K562 (cell line): Measurements from ENCODE around the gene HPSE2. TPM values are rescaled to one million over a fixed set of nuclear protein-coding genes. Genes with fewer than 3 reads are reported as not detected.

Experiments
- CBX1 ChIP-seq: sonication (generic); IDR thresholded peaks from 2 replicates; pipeline ENCODE4 v1.6.1; 2016; ENCODE audit warnings: antibody characterized with exemption, low read depth, mild to moderate bottlenecking
- CC2D1A ChIP-seq: fragments of 450-650 bp; IDR thresholded peaks from 2 replicates; pipeline ENCODE4 v1.6.1; 2017; ENCODE audit warnings: mild to moderate bottlenecking
- CTCFL ChIP-seq: IDR thresholded peaks from 2 replicates; pipeline ENCODE4 v1.6.1; 2011; ENCODE audit warnings: borderline replicate concordance, low read depth, mild to moderate bottlenecking, moderate library complexity, low read length; ENCODE audit not compliant: insufficient read depth, poor library complexity, severe bottlenecking
- DMBX1 ChIP-seq: fragments of 250-450 bp; sonication (Bioruptor Pico); IDR thresholded peaks from 2 replicates; pipeline ENCODE4 v1.8.0; 2022; ENCODE audit warnings: inconsistent platforms, mild to moderate bottlenecking, moderate library complexity, borderline replicate concordance
- ELF1 ChIP-seq: fragments of 200-800 bp; sonication (Bioruptor generic); IDR thresholded peaks from 2 replicates; pipeline ENCODE4 v1.6.1; 2016; ENCODE audit warnings: missing genetic modification characterization, missing compliant biosample characterization
- GTF3C2 ChIP-seq: IDR thresholded peaks from 3 replicates; pipeline ENCODE4 v1.6.1; 2011; ENCODE audit warnings: borderline replicate concordance, mild to moderate bottlenecking, moderate library complexity; ENCODE audit not compliant: insufficient read length; ENCODE audit errors: extremely low read depth
- MBD1 ChIP-seq: fragments of 250-450 bp; sonication (Bioruptor Pico); IDR thresholded peaks from 2 replicates; pipeline ENCODE4 v1.8.0; 2022; ENCODE audit warnings: inconsistent platforms
- NFIX ChIP-seq: fragments of 250-450 bp; sonication (Bioruptor Pico); IDR thresholded peaks from 2 replicates; pipeline ENCODE4 v1.4.0; 2020; ENCODE audit warnings: low read depth, mild to moderate bottlenecking, moderate library complexity
- REST ChIP-seq, 2 experiments: fragments of 450-650 bp; formaldehyde crosslinking in 1 of 2; IDR thresholded peaks; 2 replicates each; pipeline versions ENCODE4 v1.4.0 to v1.6.1; 2014 to 2020; ENCODE audit warnings: mild to moderate bottlenecking in 2 of 2, borderline replicate concordance in 1 of 2, low read depth in 1 of 2
- SIN3B ChIP-seq: fragments of 450-650 bp; IDR thresholded peaks from 2 replicates; pipeline ENCODE4 v1.6.1; 2017; ENCODE audit warnings: low read depth, mild to moderate bottlenecking, moderate library complexity
- TCFL5 ChIP-seq: fragments of 250-450 bp; sonication (Bioruptor Pico); conservative IDR thresholded peaks from 2 replicates; pipeline ENCODE4 v1.6.1; 2021; ENCODE audit warnings: mild to moderate bottlenecking, moderate library complexity, matching md5 sums
- ZSCAN29 ChIP-seq: fragments of 450-650 bp; IDR thresholded peaks from 2 replicates; pipeline ENCODE4 v1.6.1; 2017
- polyA plus RNA-seq, 8 experiments: library from polyadenylated mRNA; depleted of rRNA in 4 of 8; stranded (reverse) in 5 of 8; unstranded in 3 of 8; fragments of >200 nt; fragmentation: Nextera tagmentation in 2 of 8; fragmentation: Illumina TruSeq in 1 of 8; extraction: Ambion mirVana in 2 of 8; extraction: Trizol in 1 of 8; gene quantifications; 2 replicates each; pipeline versions ENCODE4 v1.2.1 to v1.2.3, GENCODE V29; 2011 to 2014; ENCODE audit warnings: inconsistent platforms in 1 of 8, missing spikeins in 1 of 8
- total RNA-seq, 7 experiments: library from RNA; depleted of rRNA in 6 of 7; stranded (reverse); fragments of >200 nt in 6 of 7; fragmentation: Illumina TruSeq in 2 of 7; extraction: Trizol in 2 of 7; gene quantifications; 2 replicates each; pipeline versions ENCODE4 v1.2.1 to v1.2.3, GENCODE V29; 2011 to 2021; ENCODE audit warnings: low replicate concordance in 1 of 7

HPSE2 gene
- total and polyA plus RNA-seq, 9 of the 15 experiments (the other 6 are each of a cell fraction or from before 2014, with no cell fraction given) = 0.03 to 0.10 (median 0.04) TPM; not detected in 2

- no peak for TF ChIP-seq CTCFL
- peak; percentile 88; the same call in 1 of the 2 replicates for TF ChIP-seq CC2D1A
- TF ChIP-seq ELF1 (tag) = peak; percentile 62; the same call in 1 of the 2 replicates
- TF ChIP-seq ZSCAN29 = no peak
- TF ChIP-seq GTF3C2 = no peak
- peak; percentile 84 for TF ChIP-seq REST (IDR thresholded peaks at IDR 0.05; ENCODE audit: borderline replicate concordance)
- no peak for TF ChIP-seq REST (CRISPR knock-in tag; IDR thresholded peaks at IDR 0.05; ENCODE audit: low read depth)
- TF ChIP-seq NFIX = no peak
- TF ChIP-seq MBD1 = no peak
- TF ChIP-seq CBX1 = no peak
- TF ChIP-seq DMBX1 = no peak
- TF ChIP-seq TCFL5 = no peak
- TF ChIP-seq SIN3B = no peak
Observed at GRCh38 chr10:98778277-98778759, 457.3 kb downstream of the HPSE2 start (continued).
